ENCODE results near the gene SH3BP4. TPM values are rescaled to one million over a fixed set of nuclear protein-coding genes. Genes with fewer than 3 reads are reported as not detected.
A peak's percentile ranks its signal among the peaks of the same experiment; 100 is the strongest.

SH3BP4 gene
- total and polyA plus RNA-seq, 2 of the 13 experiments (the other 11 are each of a cell fraction or from before 2014, with no cell fraction given) = 34.6 to 99.1 TPM

- TF ChIP-seq MTF2 (CRISPR knock-in tag; IDR thresholded peaks at IDR 0.05; ENCODE audit: borderline replicate concordance) = 0 out of 2 replicates have a peak, but pooled peaks have one; percentile 26
- 0 out of 2 replicates have a peak, but pooled peaks have one; percentile 25 for TF ChIP-seq ZNF503 (CRISPR knock-in tag; IDR thresholded peaks at IDR 0.05)
- TF ChIP-seq ZNF335 (CRISPR knock-in tag; IDR thresholded peaks at IDR 0.05) = no peak
- no peak for TF ChIP-seq ZNF563 (CRISPR knock-in tag; IDR thresholded peaks at IDR 0.05)
- TF ChIP-seq HBP1 (CRISPR knock-in tag; IDR thresholded peaks at IDR 0.05; ENCODE audit: low read depth) = no peak
- TF ChIP-seq HNF4G (IDR thresholded peaks at IDR 0.05; ENCODE audit: borderline replicate concordance, low read depth, low read length) = peak; percentile 45; the same call in 1 of the 2 replicates
- no peak for TF ChIP-seq HNF4G (CRISPR knock-in tag; IDR thresholded peaks at IDR 0.05; ENCODE audit: borderline replicate concordance, low read depth)
- no peak for TF ChIP-seq ZNF646 (CRISPR knock-in tag; IDR thresholded peaks at IDR 0.05)
- no peak for TF ChIP-seq ZNF432 (CRISPR knock-in tag; IDR thresholded peaks at IDR 0.05; ENCODE audit: borderline replicate concordance)
- 0 out of 2 replicates have a peak, but pooled peaks have one; percentile 32 for TF ChIP-seq DMAP1 (CRISPR knock-in tag; IDR thresholded peaks at IDR 0.05)
- TF ChIP-seq SP140L (CRISPR knock-in tag; IDR thresholded peaks at IDR 0.05; ENCODE audit: borderline replicate concordance) = no peak
- no peak for TF ChIP-seq SMAD9 (CRISPR knock-in tag; IDR thresholded peaks at IDR 0.05)
- TF ChIP-seq ZBTB14 (CRISPR knock-in tag; IDR thresholded peaks at IDR 0.05) = no peak
- TF ChIP-seq ZBTB46 (CRISPR knock-in tag; IDR thresholded peaks at IDR 0.05; ENCODE audit: borderline replicate concordance) = no peak
- TF ChIP-seq ZNF678 (CRISPR knock-in tag; IDR thresholded peaks at IDR 0.05) = no peak
- no peak for TF ChIP-seq RBAK (CRISPR knock-in tag; IDR thresholded peaks at IDR 0.05)
Observed at GRCh38 chr2:234978466-234979203, 26.8 kb downstream of the SH3BP4 start (continued).

Data from HepG2 (cell line).